Left ventricle myocardium inferior (tissue), 1 donor: ENCODE results near the gene OASL. TPM values are rescaled to one million over a fixed set of nuclear protein-coding genes. Genes with fewer than 3 reads are reported as not detected.

Experiments
- DNase-seq: peaks from one replicate; pipeline ENCODE4 v3.0.0-alpha.2; 2020
- H3K27ac ChIP-seq: fragments of 200-600 bp; replicated peaks from 2 replicates; pipeline ENCODE4 v1.8.0; 2021
- H3K27me3 ChIP-seq: fragments of 200-600 bp; 2 replicates; pipeline ENCODE4 v1.8.0; 2021; ENCODE audit warnings: low read depth
- H3K36me3 ChIP-seq: fragments of 200-600 bp; 2 replicates; pipeline ENCODE4 v1.8.0; 2021
- H3K4me1 ChIP-seq: fragments of 200-600 bp; 2 replicates; pipeline ENCODE4 v1.8.0; 2021
- H3K4me3 ChIP-seq: fragments of 200-600 bp; 2 replicates; pipeline ENCODE4 v1.8.0; 2021; ENCODE audit warnings: mild to moderate bottlenecking, moderate library complexity
- H3K9me3 ChIP-seq: fragments of 200-600 bp; replicated peaks from 2 replicates; pipeline ENCODE4 v1.8.0; 2021
- CTCF ChIP-seq: fragments of 200-600 bp; IDR thresholded peaks from 2 replicates; pipeline ENCODE4 v1.8.0; 2021; ENCODE audit warnings: antibody characterized with exemption, mild to moderate bottlenecking, borderline replicate concordance
- intact Hi-C: fragments of 100-400 bp; cut with micrococcal nuclease; formaldehyde crosslinking; loops from one replicate; pipeline ENCODE4 v1.11.0; 2022
- total RNA-seq: library from RNA; stranded (reverse); fragmentation: NEBNext Ultra II Directional; extraction: Animal tissue kit (Norgen Biotek cat#: 25700); gene quantifications from one replicate; pipeline ENCODE4 v1.2.1, GENCODE V29; 2021
- donor health status: DM: no; HTN: yes; CAD: no; lungs with severe emphysema.

The OASL gene
- total RNA-seq, 1 donor from 2014 or later, result 0.25 TPM

- DNase-seq, result no peak
- no peaks in the 10 kb centered on the region for H3K4me1 ChIP-seq
- intact Hi-C loops, result loop anchor here (10.0 kb wide), 1 partner anchor 326 kb away; the partner anchor contains the start of gene CABP1
- no peaks in the 10 kb centered on the region for H3K27me3 ChIP-seq
- no peaks in the 10 kb centered on the region for H3K9me3 ChIP-seq
- H3K4me3 ChIP-seq, result no peak overlapping the region
- TF ChIP-seq CTCF, result no peak
- no peaks in the 10 kb centered on the region for H3K36me3 ChIP-seq
- H3K27ac ChIP-seq, result no peak overlapping the region
Observed at GRCh38 chr12:120970310-120970709, 68.7 kb downstream of the OASL start.

Other genes with a start within 250 kb of the OASL start
- 26.8 TPM for gene SPPL3, start 134.9 kb downstream of the OASL start, total RNA-seq
- gene HNF1A, start 60.7 kb downstream of the OASL start, total RNA-seq, result not detected
- gene C12orf43, start 22.8 kb downstream of the OASL start, total RNA-seq, result 7.6 TPM
- 1.6 TPM for gene P2RX7, start 93.6 kb upstream of the OASL start, total RNA-seq
- 4.7 TPM for gene P2RX4, start 170.9 kb upstream of the OASL start, total RNA-seq